Adrenal gland (tissue), 12 donors: ENCODE results near the gene C1QTNF1. TPM values are rescaled to one million over a fixed set of nuclear protein-coding genes. Genes with fewer than 3 reads are reported as not detected.

Experiments
- DNase-seq, 7 donors: peaks; one replicate each; pipeline ENCODE4 v3.0.0-alpha.2; 2019 to 2020
- H3K27ac ChIP-seq, 5 donors: fragments of 200-600 bp; sonication (generic) in 4 of 5; 1 replicate in 3 of 5; 2 replicates in 2 of 5; pipeline versions ENCODE4 v1.5.1 to v1.8.0; 2016 to 2020; ENCODE audit warnings: mild to moderate bottlenecking in 1 of 5
- H3K27me3 ChIP-seq: fragments of 200-600 bp; 2 replicates; pipeline ENCODE4 v1.8.0; 2021
- H3K36me3 ChIP-seq, 2 donors: fragments of 200-600 bp; replicated peaks in 1 of 2; 1 replicate in 1 of 2; 2 replicates in 1 of 2; pipeline versions ENCODE4 v1.5.1 to v1.8.0; 2018 to 2022
- H3K4me1 ChIP-seq, 2 donors: fragments of 200-600 bp; replicated peaks in 1 of 2; 1 replicate in 1 of 2; 2 replicates in 1 of 2; pipeline versions ENCODE4 v1.5.1 to v1.8.0; 2018 to 2021
- H3K4me3 ChIP-seq, 4 donors: fragments of 200-600 bp; sonication (generic) in 3 of 4; one replicate each; pipeline ENCODE4 v1.5.1; 2016 to 2018
- H3K9me3 ChIP-seq, 3 donors: fragments of 200-600 bp; sonication (generic) in 1 of 3; replicated peaks in 1 of 3; 1 replicate in 2 of 3; 2 replicates in 1 of 3; pipeline versions ENCODE4 v1.5.1 to v1.8.0; 2016 to 2021
- POLR2A ChIP-seq, 2 donors: fragments of 450-650 bp; IDR thresholded peaks; one replicate each; pipeline ENCODE4 v1.6.1; 2017; ENCODE audit warnings: antibody characterized with exemption in 2 of 2, mild to moderate bottlenecking in 2 of 2, moderate library complexity in 1 of 2
- WGBS, 4 donors: extraction: QIAGEN DNeasy Blood & Tissue Kit in 2 of 4; methylation state at CpG; one replicate each; pipeline versions ENCODE4 v1.1.5 to v1.1.7; 2013 to 2017; 5-methylcytosine and 5-hydroxymethylcytosine counted together
- intact Hi-C, 2 donors: fragments of 100-400 bp; cut with DNase I; formaldehyde crosslinking; loops; one replicate each; pipeline versions ENCODE4 v1.14.1 to v1.15.0; 2022 to 2023
- polyA plus RNA-seq, 3 donors: library from polyadenylated mRNA; stranded (reverse); fragments of 200-250 nt in 2 of 3; fragments of 350-450 nt in 1 of 3; fragmentation: Illumina TruSeq in 1 of 3; extraction: RNeasy Lipid Tissue Mini Kit (QIAGEN cat#74804) in 1 of 3; gene quantifications; one replicate each; pipeline ENCODE4 v1.2.3, GENCODE V29; 2013 to 2014
- total RNA-seq, 9 donors: library from RNA; depleted of rRNA in 4 of 9; stranded (reverse); fragments of >200 nt in 4 of 9; fragments of 120-200 nt in 1 of 9; fragmentation: NEBNext Ultra II Directional in 1 of 9; extraction: Animal tissue kit (Norgen Biotek cat#: 25700) in 1 of 9; gene quantifications; one replicate each; pipeline versions ENCODE4 v1.1.0 to v1.2.4, GENCODE V29; 2013 to 2023
- TF ChIP-seq, protein P1 (sequence below), 6 experiments: fragments of 450-650 bp in 4 of 6; fragments of 200-600 bp in 2 of 6; sonication (generic) in 1 of 6; IDR thresholded peaks; 1 replicate in 5 of 6; 2 replicates in 1 of 6; pipeline versions ENCODE4 v1.5.1 to v1.8.0; 2016 to 2021; ENCODE audit warnings: antibody characterized with exemption in 6 of 6, mild to moderate bottlenecking in 2 of 6, moderate library complexity in 1 of 6
- donor health status: healthy with polysubstance abuse.
- donor health status: Bipolar disorder and iron deficiency.
- donor health status: DM: yes; HTN: yes; CAD: no.
- donor health status: DM: no; HTN: no; CAD: no.
- donor health status: DM: no; HTN: no; CAD: no.
- donor health status: DM: yes; HTN: yes; CAD: no.

The C1QTNF1 gene
- total and polyA plus RNA-seq, 12 donors, result 17.2 to 175 (median 120) TPM

DNA sequence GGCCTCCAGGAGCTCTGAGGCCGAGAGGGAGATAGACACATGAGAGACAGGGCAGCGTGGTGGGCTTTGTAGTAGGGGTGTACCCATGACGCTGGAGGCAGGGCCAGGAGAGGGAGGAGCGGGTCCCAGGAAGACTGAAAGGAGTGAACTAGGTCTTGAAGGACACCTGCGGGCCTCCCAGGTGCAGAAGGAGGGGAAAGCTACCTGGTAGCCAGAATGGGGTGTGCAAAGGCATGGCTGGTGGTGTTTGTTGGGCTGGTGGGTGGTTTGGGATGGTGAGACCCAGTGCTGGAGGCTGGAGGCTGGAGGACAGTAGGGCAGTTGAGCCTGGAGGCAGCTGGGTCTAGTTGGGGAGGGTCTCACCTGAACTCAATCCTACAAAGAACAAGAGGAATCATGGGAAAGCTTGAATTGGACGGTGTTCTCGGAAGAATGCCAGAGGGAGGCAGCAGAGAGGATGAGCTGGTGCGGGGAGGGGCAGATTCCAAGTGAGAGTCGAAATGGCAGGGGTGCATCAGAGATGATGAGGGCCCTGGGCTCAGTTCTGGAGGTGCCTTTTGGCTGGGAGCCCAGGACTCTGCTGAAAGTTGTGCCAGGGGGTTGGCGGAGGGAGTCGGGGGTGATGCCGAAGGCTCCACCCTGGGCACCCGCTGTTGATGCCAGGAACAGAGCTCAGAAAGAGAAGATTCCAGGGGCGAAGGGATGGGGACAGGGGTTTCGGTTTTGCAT lies 21.2 kb downstream of the C1QTNF1 start:
- peaks cover 0 to 17% of the 10 kb centered on the region in 2 donors for H3K36me3 ChIP-seq
- intact Hi-C loops, result loop anchor here in 1 of 2 donors (5.0 kb wide), 1 partner anchor 37 kb away; no protein-coding TSS in a partner anchor
- H3K4me1 ChIP-seq, result peaks cover 3 to 6% of the 10 kb centered on the region in 2 donors
- TF ChIP-seq, protein P1, sequence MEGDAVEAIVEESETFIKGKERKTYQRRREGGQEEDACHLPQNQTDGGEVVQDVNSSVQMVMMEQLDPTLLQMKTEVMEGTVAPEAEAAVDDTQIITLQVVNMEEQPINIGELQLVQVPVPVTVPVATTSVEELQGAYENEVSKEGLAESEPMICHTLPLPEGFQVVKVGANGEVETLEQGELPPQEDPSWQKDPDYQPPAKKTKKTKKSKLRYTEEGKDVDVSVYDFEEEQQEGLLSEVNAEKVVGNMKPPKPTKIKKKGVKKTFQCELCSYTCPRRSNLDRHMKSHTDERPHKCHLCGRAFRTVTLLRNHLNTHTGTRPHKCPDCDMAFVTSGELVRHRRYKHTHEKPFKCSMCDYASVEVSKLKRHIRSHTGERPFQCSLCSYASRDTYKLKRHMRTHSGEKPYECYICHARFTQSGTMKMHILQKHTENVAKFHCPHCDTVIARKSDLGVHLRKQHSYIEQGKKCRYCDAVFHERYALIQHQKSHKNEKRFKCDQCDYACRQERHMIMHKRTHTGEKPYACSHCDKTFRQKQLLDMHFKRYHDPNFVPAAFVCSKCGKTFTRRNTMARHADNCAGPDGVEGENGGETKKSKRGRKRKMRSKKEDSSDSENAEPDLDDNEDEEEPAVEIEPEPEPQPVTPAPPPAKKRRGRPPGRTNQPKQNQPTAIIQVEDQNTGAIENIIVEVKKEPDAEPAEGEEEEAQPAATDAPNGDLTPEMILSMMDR (IDR thresholded peaks at IDR 0.05), result no peak
- no peak for TF ChIP-seq POLR2A (IDR thresholded peaks at IDR 0.05)
- WGBS, 4 donors, result 78 to 80% (median 79%) methylated on average over 15 of the region's 15 CpGs
- DNase-seq, result no peak
- no peak overlapping the region for H3K27ac ChIP-seq
- no peak overlapping the region for H3K4me3 ChIP-seq
- H3K9me3 ChIP-seq, result no peaks in the 10 kb centered on the region
- H3K27me3 ChIP-seq, result no peaks in the 10 kb centered on the region

DNA sequence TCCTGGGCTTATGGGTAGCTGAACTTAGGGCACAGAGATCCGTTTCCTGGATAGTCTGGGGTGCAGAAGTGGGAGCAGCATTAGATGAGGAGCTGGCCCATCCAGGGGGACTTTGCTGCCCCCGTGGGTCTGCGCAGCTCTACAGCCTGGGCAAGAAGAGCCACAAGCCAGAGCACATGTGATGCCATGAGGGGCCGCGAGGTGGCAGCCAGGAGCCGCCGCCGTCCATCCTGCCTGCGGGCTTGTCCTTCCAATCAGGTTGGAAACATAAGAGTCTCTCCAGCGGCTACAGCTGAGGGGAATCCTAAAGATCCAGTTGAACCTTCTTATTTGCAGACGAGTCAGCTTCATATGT lies 21.9 kb downstream of the C1QTNF1 start:
- Histone ChIP-seq H3K36me3 (peaks cover 0 to 17% of the 10 kb centered on the region in 2 donors), H3K27ac (no peak overlapping the region), H3K4me1 (peaks cover 3 to 6% of the 10 kb centered on the region in 2 donors), H3K27me3 (no peaks in the 10 kb centered on the region), H3K4me3 (no peak overlapping the region), H3K9me3 (no peaks in the 10 kb centered on the region)
- peak; percentile 60 to 91 (median 79) for DNase-seq
- TF ChIP-seq, protein P1 (IDR thresholded peaks at IDR 0.05), result peak; percentile 83 to 92 (median 88)
- TF ChIP-seq POLR2A (IDR thresholded peaks at IDR 0.05), result no peak
- intact Hi-C loops, result loop anchor here (2.0 to 5.0 kb wide), 2 partner anchors 35 to 36 kb away; no protein-coding TSS in a partner anchor
- 0 to 3% (median 3%) methylated on average over 1 to 11 of the region's 11 CpGs; no CpG with 5 or more reads in 1 of the 4 donors for WGBS, 4 donors

DNA sequence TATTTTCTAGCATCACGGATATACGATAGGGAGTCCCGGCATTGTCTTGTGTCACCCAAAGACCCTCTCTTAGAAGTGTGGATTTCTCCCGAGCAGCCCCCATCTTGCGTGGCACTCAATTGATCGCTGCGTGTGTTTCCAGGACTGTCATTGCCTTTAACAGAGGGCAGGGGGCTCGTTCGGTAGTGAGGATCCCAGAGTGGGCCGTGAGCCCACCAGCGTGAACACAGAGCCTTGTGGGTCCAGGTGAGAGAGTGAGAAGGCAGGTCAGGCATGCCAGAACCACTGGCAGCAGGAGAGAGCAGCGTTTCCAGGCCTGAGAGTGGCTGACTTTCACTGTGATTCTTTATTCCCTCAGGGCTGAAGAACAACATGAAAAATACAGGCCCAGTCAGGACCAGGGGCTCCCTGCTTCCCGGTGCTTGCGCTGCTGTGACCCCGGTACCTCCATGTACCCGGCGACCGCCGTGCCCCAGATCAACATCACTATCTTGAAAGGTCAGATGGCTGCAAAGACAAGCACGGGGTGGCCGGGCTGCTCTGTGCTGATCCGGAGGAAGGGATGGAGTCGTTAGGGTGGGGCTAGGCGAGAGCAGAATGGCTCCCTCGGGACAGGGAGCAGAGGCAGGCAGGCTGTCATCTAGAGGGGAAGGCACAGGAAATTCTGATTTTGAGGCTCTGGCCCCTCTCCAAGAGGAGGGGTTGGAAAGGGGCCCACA lies 22.4 kb downstream of the C1QTNF1 start:
- peaks cover 3 to 6% of the 10 kb centered on the region in 2 donors for H3K4me1 ChIP-seq
- H3K27me3 ChIP-seq, result no peaks in the 10 kb centered on the region
- H3K36me3 ChIP-seq, result peaks cover 0 to 17% of the 10 kb centered on the region in 2 donors
- no peak for TF ChIP-seq POLR2A (IDR thresholded peaks at IDR 0.05)
- TF ChIP-seq, protein P1 (IDR thresholded peaks at IDR 0.05), result peak in 1 of 6 experiments; percentile 4
- no peaks in the 10 kb centered on the region for H3K9me3 ChIP-seq
- 54 to 64% (median 56%) methylated on average over 23 to 25 of the region's 25 CpGs for WGBS, 4 donors
- intact Hi-C loops, result loop anchor here (2.0 to 5.0 kb wide), 2 partner anchors 34 to 36 kb away; no protein-coding TSS in a partner anchor
- H3K4me3 ChIP-seq, result no peak overlapping the region
- no peak for DNase-seq
- H3K27ac ChIP-seq, result peak overlapping the region in 1 of 5 donors; percentile 15

DNA sequence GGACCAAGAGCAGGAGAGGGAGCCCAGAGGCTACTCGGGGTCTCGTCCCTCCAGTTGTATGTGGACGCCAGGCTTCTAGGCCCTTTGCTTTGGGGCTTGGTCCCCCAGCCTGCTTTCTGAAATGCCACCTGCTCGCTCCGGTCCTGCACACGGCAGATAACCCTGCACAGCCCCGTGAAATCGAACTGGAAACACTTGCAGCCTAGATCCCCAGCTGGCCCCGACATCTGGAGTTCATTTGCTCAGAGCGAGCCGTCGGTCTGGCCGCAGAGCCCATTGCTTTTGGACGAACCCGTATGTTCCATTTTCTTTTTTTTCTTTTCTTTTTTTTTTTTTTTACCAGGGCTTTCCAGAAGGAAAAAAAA lies 22.9 kb downstream of the C1QTNF1 start:
- Histone ChIP-seq H3K4me1 (peaks cover 3 to 6% of the 10 kb centered on the region in 2 donors), H3K27me3 (no peaks in the 10 kb centered on the region), H3K4me3 (no peak overlapping the region), H3K27ac (peak overlapping the region in 1 of 5 donors; percentile 15), H3K9me3 (no peaks in the 10 kb centered on the region), H3K36me3 (peaks cover 0 to 17% of the 10 kb centered on the region in 2 donors)
- DNase-seq, result no peak
- TF ChIP-seq, protein P1 (IDR thresholded peaks at IDR 0.05), result no peak
- TF ChIP-seq POLR2A (IDR thresholded peaks at IDR 0.05), result no peak
- WGBS, 4 donors, result 73 to 90% (median 76%) methylated on average over 15 of the region's 15 CpGs
- intact Hi-C loops, result loop anchor here (2.0 to 5.0 kb wide), 2 partner anchors 34 to 35 kb away; no protein-coding TSS in a partner anchor
